Hepatocyte (in vitro differentiated cells): ENCODE results near the gene MAPK8IP2.
"Not testable (repeated sequence)": the region's sequence is repeated elsewhere in the genome, so short reads cannot be mapped to it uniquely, and the experiment has no call there.

Experiments used
- CTCF ChIP-seq: fragments of 200-600 bp; sonication (generic); IDR thresholded peaks from 2 replicates; pipeline ENCODE4 v1.5.1; 2016; ENCODE audit warnings: antibody characterized with exemption, mild to moderate bottlenecking; ENCODE audit not compliant: poor library complexity
- EZH2 ChIP-seq: fragments of 200-600 bp; sonication (generic); IDR thresholded peaks from 2 replicates; pipeline ENCODE4 v1.6.1; 2016; ENCODE audit warnings: antibody characterized with exemption, mild to moderate bottlenecking, borderline replicate concordance

GRCh38 chr22:50608058-50608840 lies 7.7 kb downstream of the MAPK8IP2 start:
- not testable (repeated sequence) for TF ChIP-seq CTCF, EZH2
